ENCODE results near the gene IQSEC1. TPM values are rescaled to one million over a fixed set of nuclear protein-coding genes. Genes with fewer than 3 reads are reported as not detected.

The IQSEC1 gene
- polyA plus RNA-seq, 1 experiment: 3.6 TPM

- POLR2A ChIA-PET: no interaction called here
- H3K27me3 ChIP-seq (ENCODE audit: control insufficient read depth, insufficient read depth, low read length): no peaks in the 10 kb centered on the region
- H3K4me3 ChIP-seq (ENCODE audit: low read depth, low read length): no peak overlapping the region
- no peak for TF ChIP-seq CTCF (IDR thresholded peaks at IDR 0.05; ENCODE audit: low read depth, low read length)
- H3K9me3 ChIP-seq (ENCODE audit: control insufficient read depth, insufficient read depth, low read length): no peaks in the 10 kb centered on the region; the same call in 1 of the 2 replicates
- no peak for DNase-seq (ENCODE audit: low read depth, low spot score)
- CTCF ChIA-PET: no interaction called here
- no peak overlapping the region for H3K27ac ChIP-seq (ENCODE audit: low read depth, low read length)
Observed at GRCh38 chr3:12906916-12907290, 166.3 kb downstream of the IQSEC1 start.

DNA sequence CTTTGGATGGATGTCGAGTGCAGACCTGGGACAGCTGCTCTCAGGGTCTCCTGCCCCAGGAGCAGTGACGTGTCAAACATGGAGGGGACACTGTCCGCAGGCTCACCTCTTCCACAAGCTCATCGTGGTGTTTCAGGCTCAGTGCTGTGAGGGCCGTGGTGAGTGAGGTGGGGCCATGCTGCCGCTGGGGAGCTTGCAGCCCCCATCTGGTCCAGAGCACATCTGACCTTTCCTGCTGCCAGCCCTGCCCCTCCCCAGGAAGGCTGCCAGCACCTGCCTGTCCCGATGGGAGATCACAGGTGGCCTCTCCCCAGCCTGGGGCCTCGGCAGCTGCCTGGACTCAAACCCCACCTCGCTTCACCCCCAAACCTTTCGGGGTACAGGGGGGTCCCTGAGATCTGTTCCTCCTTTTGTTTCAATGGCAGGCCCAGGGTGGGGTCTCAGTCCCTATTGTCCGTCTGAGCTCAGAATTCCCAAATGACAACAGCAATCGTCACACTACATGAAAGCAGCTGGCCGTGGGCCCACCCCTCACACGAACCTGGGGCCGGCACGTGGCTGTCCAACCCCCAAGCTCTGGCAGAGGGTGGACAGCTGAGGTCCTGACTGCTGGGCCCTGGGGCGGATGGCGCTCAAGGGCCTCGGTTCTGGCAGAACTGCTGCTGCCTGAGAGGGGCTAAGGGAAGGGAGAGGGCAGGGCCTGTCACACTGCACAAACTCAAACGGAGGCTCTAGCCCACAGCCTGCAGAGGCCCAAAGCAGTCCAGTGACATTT lies 166.9 kb downstream of the IQSEC1 start:
- CTCF ChIA-PET: no interaction called here
- Histone ChIP-seq H3K4me3 (ENCODE audit: low read depth, low read length) (no peak overlapping the region), H3K27ac (ENCODE audit: low read depth, low read length) (no peak overlapping the region), H3K9me3 (ENCODE audit: control insufficient read depth, insufficient read depth, low read length) (no peaks in the 10 kb centered on the region; the same call in 1 of the 2 replicates), H3K27me3 (ENCODE audit: control insufficient read depth, insufficient read depth, low read length) (no peaks in the 10 kb centered on the region)
- no peak for TF ChIP-seq CTCF (IDR thresholded peaks at IDR 0.05; ENCODE audit: low read depth, low read length)
- POLR2A ChIA-PET: no interaction called here
- no peak for DNase-seq (ENCODE audit: low read depth, low spot score)

DNA sequence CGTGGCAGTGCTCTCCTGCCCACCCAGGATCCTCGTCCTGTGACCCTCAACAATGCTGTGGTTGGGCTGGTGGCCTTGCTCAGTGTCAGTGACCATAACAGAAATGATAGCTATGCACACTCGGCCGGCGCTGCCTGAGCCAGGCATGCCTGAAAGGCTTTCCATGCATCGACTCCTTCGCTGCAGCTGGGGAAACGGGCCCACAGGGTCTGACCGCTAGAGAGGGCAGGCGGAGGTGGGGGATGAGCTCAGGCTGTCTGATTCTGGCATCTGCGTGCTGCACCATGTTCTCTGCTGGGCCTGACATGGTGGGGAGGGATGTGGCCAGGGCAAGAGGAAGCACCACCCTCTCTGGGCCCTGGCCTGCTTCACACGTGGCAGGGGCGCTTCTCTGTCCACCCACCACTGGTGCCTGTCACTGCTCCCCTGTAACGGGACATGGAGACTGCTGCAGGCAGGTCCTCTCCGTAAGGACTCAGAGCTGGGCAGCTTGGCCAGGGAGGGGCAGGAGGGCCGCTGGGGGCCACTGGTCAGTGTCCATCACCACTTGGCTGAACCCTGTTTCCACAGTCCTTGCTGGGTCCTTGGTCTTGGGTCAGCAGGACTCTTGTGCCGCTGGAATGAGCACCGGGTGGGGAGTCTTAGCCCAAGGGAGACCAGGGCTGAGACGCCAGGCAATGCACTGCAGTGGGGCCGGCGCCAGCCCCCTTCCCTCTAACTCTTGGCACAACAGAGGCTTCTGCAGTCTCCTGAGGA lies 167.7 kb downstream of the IQSEC1 start:
- POLR2A ChIA-PET: no interaction called here
- no peak for TF ChIP-seq CTCF (IDR thresholded peaks at IDR 0.05; ENCODE audit: low read depth, low read length)
- Histone ChIP-seq H3K9me3 (ENCODE audit: control insufficient read depth, insufficient read depth, low read length) (no peaks in the 10 kb centered on the region; the same call in 1 of the 2 replicates), H3K4me3 (ENCODE audit: low read depth, low read length) (no peak overlapping the region), H3K27ac (ENCODE audit: low read depth, low read length) (no peak overlapping the region), H3K27me3 (ENCODE audit: control insufficient read depth, insufficient read depth, low read length) (no peaks in the 10 kb centered on the region)
- no peak for DNase-seq (ENCODE audit: low read depth, low spot score)
- CTCF ChIA-PET: interaction anchor here (1.3 to 2.3 kb wide), 2 partner anchors 14 to 89 kb away, joined by 3 to 6 read pairs; no protein-coding TSS in a partner anchor

GRCh38 chr3:12904951-12905315 lies 168.3 kb downstream of the IQSEC1 start:
- ChIA-PET CTCF (interaction anchor here (1.3 to 2.3 kb wide), 2 partner anchors 13 to 90 kb away, joined by 3 to 6 read pairs; no protein-coding TSS in a partner anchor), POLR2A (no interaction called here)
- H3K9me3 ChIP-seq (ENCODE audit: control insufficient read depth, insufficient read depth, low read length): no peaks in the 10 kb centered on the region; the same call in 1 of the 2 replicates
- no peaks in the 10 kb centered on the region for H3K27me3 ChIP-seq (ENCODE audit: control insufficient read depth, insufficient read depth, low read length)
- H3K4me3 ChIP-seq (ENCODE audit: low read depth, low read length): no peak overlapping the region
- H3K27ac ChIP-seq (ENCODE audit: low read depth, low read length): no peak overlapping the region
- TF ChIP-seq CTCF (IDR thresholded peaks at IDR 0.05; ENCODE audit: low read depth, low read length): no peak
- no peak for DNase-seq (ENCODE audit: low read depth, low spot score)

- H3K27me3 ChIP-seq (ENCODE audit: control insufficient read depth, insufficient read depth, low read length): no peaks in the 10 kb centered on the region
- ChIA-PET CTCF (interaction anchor here (1.1 to 2.3 kb wide), 2 partner anchors 12 to 80 kb away, joined by 3 to 6 read pairs; no protein-coding TSS in a partner anchor), POLR2A (no interaction called here)
- H3K4me3 ChIP-seq (ENCODE audit: low read depth, low read length): no peak overlapping the region
- DNase-seq (ENCODE audit: low read depth, low spot score): no peak
- TF ChIP-seq CTCF (IDR thresholded peaks at IDR 0.05; ENCODE audit: low read depth, low read length): no peak
- no peak overlapping the region for H3K27ac ChIP-seq (ENCODE audit: low read depth, low read length)
- no peaks in the 10 kb centered on the region; the same call in 1 of the 2 replicates for H3K9me3 ChIP-seq (ENCODE audit: control insufficient read depth, insufficient read depth, low read length)
Observed at GRCh38 chr3:12903881-12904280, 169.3 kb downstream of the IQSEC1 start.

All from AG04450 (cell line).